Breast epithelium (tissue), 3 donors: Measurements from ENCODE around the gene SH3TC1.

Source experiments
- CTCF ChIP-seq, 3 donors: fragments of 450-650 bp; IDR thresholded peaks; one replicate each; pipeline ENCODE4 v1.5.1; 2016 to 2017; ENCODE audit warnings: antibody characterized with exemption in 3 of 3, mild to moderate bottlenecking in 3 of 3, moderate library complexity in 3 of 3
- POLR2AphosphoS5 ChIP-seq, 3 donors: sonication (generic); formaldehyde crosslinking; IDR thresholded peaks; one replicate each; pipeline ENCODE4 v1.6.1; 2017; ENCODE audit warnings: antibody characterized with exemption in 3 of 3

GRCh38 chr4:8229331-8229975 is 30.4 kb downstream of the SH3TC1 start:
- no peak for TF ChIP-seq CTCF (IDR thresholded peaks at IDR 0.05)
- TF ChIP-seq POLR2AphosphoS5 (IDR thresholded peaks at IDR 0.05), result no peak
